ENCODE data around the gene SNX9.

Gene SNX9

GRCh38 chr6:157804448-157805327, 18.4 kb upstream of the SNX9 start:
- DNase-seq: no peak

GRCh38 chr6:157806131-157806855, 16.8 kb upstream of the SNX9 start:
- no peak for DNase-seq

GRCh38 chr6:157806856-157807215, 16.2 kb upstream of the SNX9 start:
- no peak for DNase-seq

GRCh38 chr6:157808405-157808950, 14.6 kb upstream of the SNX9 start:
- DNase-seq: no peak

GRCh38 chr6:157809613-157810012, 13.4 kb upstream of the SNX9 start:
- DNase-seq: no peak

- no peak for DNase-seq
These were observed 11.9 kb upstream of the SNX9 start for GRCh38 chr6:157811137-157811475.

- DNase-seq: no peak
These were observed 11.4 kb upstream of the SNX9 start for GRCh38 chr6:157811476-157812173.

- no peak for DNase-seq
These were observed 10.4 kb upstream of the SNX9 start for GRCh38 chr6:157812425-157813171.

- DNase-seq: no peak
These were observed 9.9 kb upstream of the SNX9 start for GRCh38 chr6:157813191-157813590.

GRCh38 chr6:157813750-157814455, 9.1 kb upstream of the SNX9 start:
- no peak for DNase-seq

GRCh38 chr6:157814883-157815282, 8.2 kb upstream of the SNX9 start:
- DNase-seq: no peak

GRCh38 chr6:157821342-157822033, 1.6 kb upstream of the SNX9 start:
- no peak for DNase-seq

- DNase-seq: no peak
These were observed 623 bp upstream of the SNX9 start for GRCh38 chr6:157822245-157823000.

GRCh38 chr6:157823528-157824370, 703 bp downstream of the SNX9 start:
- DNase-seq: no peak

- no peak for DNase-seq
These were observed 2.3 kb downstream of the SNX9 start for GRCh38 chr6:157825243-157825904.

GRCh38 chr6:157830354-157831017, 7.4 kb downstream of the SNX9 start:
- no peak for DNase-seq

GRCh38 chr6:157831018-157831369, 7.9 kb downstream of the SNX9 start:
- no peak for DNase-seq

GRCh38 chr6:157831424-157832249, 8.6 kb downstream of the SNX9 start:
- no peak for DNase-seq

All from COR-L47 (cell line).